WTC11 (cell line): ENCODE measurements around the gene AARS1. TPM values are rescaled to one million over a fixed set of nuclear protein-coding genes. Genes with fewer than 3 reads are reported as not detected.

Source experiments
- ATAC-seq: fragments of 200-7000 bp; cut with Tn5 transposase; 2 replicates; pipeline ENCODE4 v1.10.0; 2021; ENCODE audit warnings: mild to moderate bottlenecking, moderate library complexity
- CTCF ChIA-PET: fragments of 300-600 bp; sonication (Branson Sonifier 250); formaldehyde crosslinking; loops from one replicate; lab custom pipeline; 2021; ENCODE audit warnings: antibody characterized with exemption; lab: Charles Lee
- POLR2A ChIA-PET: fragments of 350-600 bp; sonication (Branson Sonifier 250); formaldehyde crosslinking; loops from one replicate; lab custom pipeline; 2021; ENCODE audit warnings: antibody characterized with exemption; lab: Charles Lee
- DNase-seq: peaks from one replicate; pipeline ENCODE4 v3.0.0; 2021; ENCODE audit warnings: low spot score
- H3K27ac Mint-ChIP-seq: 2 replicates; pipeline ENCODE4 v1.8.0; 2021; ENCODE audit warnings: mixed read lengths
- H3K27me3 Mint-ChIP-seq: 2 replicates; pipeline ENCODE4 v1.8.0; 2021; ENCODE audit warnings: low read depth, mild to moderate bottlenecking, moderate library complexity, mixed read lengths
- H3K36me3 Mint-ChIP-seq: 2 replicates; pipeline ENCODE4 v1.8.0; 2021; ENCODE audit warnings: mixed read lengths
- H3K4me1 Mint-ChIP-seq: 2 replicates; pipeline ENCODE4 v1.8.0; 2022; ENCODE audit warnings: mixed read lengths
- H3K4me3 Mint-ChIP-seq: 2 replicates; pipeline ENCODE4 v1.8.0; 2021; ENCODE audit warnings: mild to moderate bottlenecking, moderate library complexity, mixed read lengths
- H3K9me3 Mint-ChIP-seq: 2 replicates; pipeline ENCODE4 v1.8.0; 2021; ENCODE audit warnings: mixed read lengths
- AR ChIP-seq: fragments of 250-450 bp; sonication (Bioruptor Pico); IDR thresholded peaks from 2 replicates; pipeline ENCODE4 v1.9.0; 2021; ENCODE audit warnings: mild to moderate bottlenecking
- ATF1 ChIP-seq: sonication (generic); formaldehyde crosslinking; IDR thresholded peaks from 2 replicates; pipeline ENCODE4 v1.8.1; 2023; ENCODE audit warnings: mild to moderate bottlenecking, moderate library complexity, missing genetic modification reagents
- E2F5 ChIP-seq: sonication (generic); formaldehyde crosslinking; IDR thresholded peaks from 2 replicates; pipeline ENCODE4 v1.8.1; 2022; ENCODE audit warnings: mild to moderate bottlenecking, moderate library complexity, missing genetic modification reagents
- FOXJ3 ChIP-seq: sonication (generic); formaldehyde crosslinking; IDR thresholded peaks from 2 replicates; pipeline ENCODE4 v1.9.0; 2021; ENCODE audit warnings: missing genetic modification reagents, mild to moderate bottlenecking, borderline replicate concordance
- GABPB1 ChIP-seq: sonication (generic); formaldehyde crosslinking; IDR thresholded peaks from 2 replicates; pipeline ENCODE4 v1.8.1; 2023; ENCODE audit warnings: mild to moderate bottlenecking, missing genetic modification reagents
- NFYB ChIP-seq: sonication (generic); formaldehyde crosslinking; conservative IDR thresholded peaks from 2 replicates; pipeline ENCODE4 v1.8.0; 2022; ENCODE audit warnings: low read depth, missing genetic modification reagents
- NR1H2 ChIP-seq: sonication (generic); formaldehyde crosslinking; IDR thresholded peaks from 2 replicates; pipeline ENCODE4 v1.9.0; 2021; ENCODE audit warnings: mild to moderate bottlenecking, moderate library complexity, missing genetic modification reagents
- NR3C1 ChIP-seq: sonication (generic); formaldehyde crosslinking; conservative IDR thresholded peaks from 2 replicates; pipeline ENCODE4 v1.8.1; 2023; ENCODE audit warnings: low read depth, mild to moderate bottlenecking, missing genetic modification reagents
- PRDM15 ChIP-seq: sonication (generic); formaldehyde crosslinking; IDR thresholded peaks from 2 replicates; pipeline ENCODE4 v1.8.0; 2022; ENCODE audit warnings: missing genetic modification reagents
- TEAD4 ChIP-seq: sonication (generic); formaldehyde crosslinking; IDR thresholded peaks from 2 replicates; pipeline ENCODE4 v1.8.0; 2022; ENCODE audit warnings: mild to moderate bottlenecking, missing genetic modification reagents
- ZBTB21 ChIP-seq: sonication (generic); formaldehyde crosslinking; IDR thresholded peaks from 2 replicates; pipeline ENCODE4 v1.8.1; 2023; ENCODE audit warnings: mild to moderate bottlenecking, missing genetic modification reagents, borderline replicate concordance
- ZNF396 ChIP-seq: fragments of 250-450 bp; sonication (Bioruptor Pico); IDR thresholded peaks from 2 replicates; pipeline ENCODE4 v1.8.0; 2021; ENCODE audit warnings: mild to moderate bottlenecking, moderate library complexity, borderline replicate concordance
- ZNF425 ChIP-seq: fragments of 250-450 bp; sonication (Bioruptor Pico); conservative IDR thresholded peaks from 2 replicates; pipeline ENCODE4 v1.9.0; 2021; ENCODE audit warnings: mild to moderate bottlenecking
- ZNF512 ChIP-seq: sonication (generic); formaldehyde crosslinking; IDR thresholded peaks from 2 replicates; pipeline ENCODE4 v1.8.1; 2022; ENCODE audit warnings: missing genetic modification reagents, borderline replicate concordance
- total RNA-seq: library from RNA; stranded (reverse); gene quantifications from 3 replicates; pipeline ENCODE4 v1.2.3, GENCODE V29; 2021
- TF ChIP-seq, protein P1 (sequence below): sonication (generic); formaldehyde crosslinking; IDR thresholded peaks from 2 replicates; pipeline ENCODE4 v1.8.1; 2022; ENCODE audit warnings: mild to moderate bottlenecking, missing genetic modification reagents, moderate library complexity, borderline replicate concordance
- TF ChIP-seq, protein P2 (sequence below): sonication (generic); formaldehyde crosslinking; IDR thresholded peaks from 2 replicates; pipeline ENCODE4 v1.8.1; 2023; ENCODE audit warnings: mild to moderate bottlenecking, missing genetic modification reagents

The AARS1 gene
- total RNA-seq, 1 experiment from 2014 or later = 214 TPM

DNA sequence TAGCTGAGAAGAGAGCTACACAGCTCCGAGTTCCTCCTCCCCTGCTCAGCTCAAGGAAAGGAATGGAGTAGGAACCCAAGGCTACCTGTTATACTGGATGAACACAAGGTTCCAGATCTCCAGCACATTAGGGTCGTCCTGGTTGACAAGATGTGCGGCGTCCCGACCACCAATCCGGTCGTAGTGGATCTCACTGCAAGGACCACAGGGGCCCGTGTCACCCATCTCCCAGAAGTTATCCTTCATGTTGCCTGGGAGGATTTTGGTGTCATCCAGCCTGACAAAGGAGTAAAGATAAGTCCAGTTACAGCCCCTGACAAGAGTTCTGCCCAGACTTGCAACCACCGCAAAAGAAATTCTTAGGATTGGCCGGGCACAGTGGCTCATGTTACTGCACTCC is 17.6 kb downstream of the AARS1 start:
- CTCF ChIA-PET = interaction anchor here (1.5 kb wide), 1 partner anchor 20 kb away, joined by 3 read pairs; the partner anchor contains the start of gene EXOSC6
- H3K27ac Mint-ChIP-seq = no peak overlapping the region
- ATAC-seq = no peak

DNA sequence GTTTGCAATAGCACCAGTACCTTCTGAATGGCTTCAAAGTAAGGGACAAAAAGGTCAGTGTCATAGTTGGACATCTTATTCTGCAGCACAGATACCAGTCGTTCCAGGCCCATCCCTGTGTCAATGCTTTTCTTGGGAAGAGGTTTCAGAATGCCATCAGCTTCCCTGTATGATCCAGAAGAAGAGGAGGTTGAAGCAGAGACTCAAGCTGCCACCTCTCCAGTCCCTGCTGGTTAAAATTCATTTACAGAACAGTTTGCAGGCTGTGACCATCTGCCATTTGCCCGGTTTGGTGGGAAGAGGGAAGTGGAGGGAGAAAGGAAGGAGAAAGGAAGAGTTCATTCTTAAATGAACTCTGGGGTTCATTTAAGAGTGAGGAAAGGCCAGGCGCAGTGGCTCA is 19.1 kb downstream of the AARS1 start:
- H3K27me3 Mint-ChIP-seq = no peaks in the 10 kb centered on the region
- ChIA-PET POLR2A (no interaction called here), CTCF (interaction anchor here (3.1 kb wide), 1 partner anchor 16 kb away, joined by 19 read pairs; no protein-coding TSS in a partner anchor)
- no peaks in the 10 kb centered on the region for H3K4me1 Mint-ChIP-seq
- TF ChIP-seq, protein P1, sequence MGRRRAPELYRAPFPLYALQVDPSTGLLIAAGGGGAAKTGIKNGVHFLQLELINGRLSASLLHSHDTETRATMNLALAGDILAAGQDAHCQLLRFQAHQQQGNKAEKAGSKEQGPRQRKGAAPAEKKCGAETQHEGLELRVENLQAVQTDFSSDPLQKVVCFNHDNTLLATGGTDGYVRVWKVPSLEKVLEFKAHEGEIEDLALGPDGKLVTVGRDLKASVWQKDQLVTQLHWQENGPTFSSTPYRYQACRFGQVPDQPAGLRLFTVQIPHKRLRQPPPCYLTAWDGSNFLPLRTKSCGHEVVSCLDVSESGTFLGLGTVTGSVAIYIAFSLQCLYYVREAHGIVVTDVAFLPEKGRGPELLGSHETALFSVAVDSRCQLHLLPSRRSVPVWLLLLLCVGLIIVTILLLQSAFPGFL (CRISPR knock-in tag) = no peak
- TF ChIP-seq ZNF512 = no peak
- H3K9me3 Mint-ChIP-seq = no peaks in the 10 kb centered on the region
- DNase-seq = no peak
- H3K4me3 Mint-ChIP-seq = no peak overlapping the region
- H3K36me3 Mint-ChIP-seq = peaks cover 81% of the 10 kb centered on the region
- peak overlapping the region; percentile 87; the same call in 1 of the 2 replicates for H3K27ac Mint-ChIP-seq
- ATAC-seq = no peak

More for the DNA sequence above, 17.6 kb downstream of the AARS1 start:
- DNase-seq = no peak
- no peaks in the 10 kb centered on the region for H3K4me1 Mint-ChIP-seq
- H3K36me3 Mint-ChIP-seq = peaks cover 79% of the 10 kb centered on the region
- TF ChIP-seq E2F5 (CRISPR knock-in tag) = no peak
- no peak for TF ChIP-seq ZNF396 (CRISPR knock-in tag)
- TF ChIP-seq ZBTB21 = no peak
- TF ChIP-seq NR3C1 (CRISPR knock-in tag) = no peak
- no peak overlapping the region for H3K4me3 Mint-ChIP-seq
- H3K9me3 Mint-ChIP-seq = peaks cover 4% of the 10 kb centered on the region
- no peaks in the 10 kb centered on the region for H3K27me3 Mint-ChIP-seq
- POLR2A ChIA-PET = interaction anchor here (0.5 kb wide), 1 partner anchor 16 kb away, joined by 3 read pairs; no protein-coding TSS in a partner anchor

DNA sequence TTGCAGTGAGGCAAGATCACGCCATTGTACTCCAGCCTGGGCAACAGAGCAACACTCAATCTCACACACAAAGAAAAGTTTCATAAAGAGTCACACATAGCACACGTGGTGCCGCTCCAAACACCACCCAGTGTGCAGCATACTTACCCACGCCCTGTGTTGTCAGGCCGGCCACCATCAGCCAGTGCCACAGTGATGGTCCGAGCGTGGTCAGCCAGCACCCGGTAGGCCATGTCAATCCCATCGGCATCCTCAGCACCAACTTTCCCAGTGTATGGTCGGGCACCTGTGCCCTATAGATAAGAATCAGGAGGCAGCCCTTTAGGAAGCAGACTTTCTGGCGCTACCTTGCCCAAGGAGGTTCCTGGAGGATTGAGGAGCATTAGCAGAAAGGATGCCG is 19.8 kb downstream of the AARS1 start:
- Mint-ChIP-seq H3K4me1 (no peaks in the 10 kb centered on the region), H3K4me3 (no peak overlapping the region), H3K27ac (no peak overlapping the region), H3K27me3 (no peaks in the 10 kb centered on the region), H3K9me3 (no peaks in the 10 kb centered on the region), H3K36me3 (peaks cover 81% of the 10 kb centered on the region)
- CTCF ChIA-PET = interaction anchor here (3.1 kb wide), 1 partner anchor 16 kb away, joined by 19 read pairs; no protein-coding TSS in a partner anchor
- POLR2A ChIA-PET = no interaction called here
- DNase-seq (no peak), ATAC-seq (no peak)
- TF ChIP-seq TEAD4 (CRISPR knock-in tag) = no peak
- TF ChIP-seq AR = no peak
- no peak for TF ChIP-seq PRDM15
- no peak for TF ChIP-seq FOXJ3
- TF ChIP-seq NFYB (CRISPR knock-in tag) = no peak
- TF ChIP-seq, protein P2, sequence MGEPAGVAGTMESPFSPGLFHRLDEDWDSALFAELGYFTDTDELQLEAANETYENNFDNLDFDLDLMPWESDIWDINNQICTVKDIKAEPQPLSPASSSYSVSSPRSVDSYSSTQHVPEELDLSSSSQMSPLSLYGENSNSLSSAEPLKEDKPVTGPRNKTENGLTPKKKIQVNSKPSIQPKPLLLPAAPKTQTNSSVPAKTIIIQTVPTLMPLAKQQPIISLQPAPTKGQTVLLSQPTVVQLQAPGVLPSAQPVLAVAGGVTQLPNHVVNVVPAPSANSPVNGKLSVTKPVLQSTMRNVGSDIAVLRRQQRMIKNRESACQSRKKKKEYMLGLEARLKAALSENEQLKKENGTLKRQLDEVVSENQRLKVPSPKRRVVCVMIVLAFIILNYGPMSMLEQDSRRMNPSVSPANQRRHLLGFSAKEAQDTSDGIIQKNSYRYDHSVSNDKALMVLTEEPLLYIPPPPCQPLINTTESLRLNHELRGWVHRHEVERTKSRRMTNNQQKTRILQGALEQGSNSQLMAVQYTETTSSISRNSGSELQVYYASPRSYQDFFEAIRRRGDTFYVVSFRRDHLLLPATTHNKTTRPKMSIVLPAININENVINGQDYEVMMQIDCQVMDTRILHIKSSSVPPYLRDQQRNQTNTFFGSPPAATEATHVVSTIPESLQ (CRISPR knock-in tag) = no peak
- TF ChIP-seq GABPB1 (CRISPR knock-in tag) = no peak
- no peak for TF ChIP-seq ZNF425 (CRISPR knock-in tag)
- no peak for TF ChIP-seq ATF1 (CRISPR knock-in tag)
- no peak for TF ChIP-seq NR1H2 (CRISPR knock-in tag)
